Spleen (tissue), 11 donors: ENCODE data around the gene SERPINA4. TPM values are rescaled to one million over a fixed set of nuclear protein-coding genes. Genes with fewer than 3 reads are reported as not detected.

ENCODE experiments used
- DNase-seq: peaks from one replicate; pipeline ENCODE4 v3.0.0-alpha.2; 2020
- H3K27ac ChIP-seq, 8 donors: fragments of 200-600 bp; sonication (generic) in 7 of 8; 1 replicate in 4 of 8; 2 replicates in 4 of 8; pipeline versions ENCODE4 v1.5.0 to v1.8.0; 2016 to 2021; ENCODE audit warnings: inconsistent platforms in 4 of 8, mild to moderate bottlenecking in 4 of 8, moderate library complexity in 1 of 8
- H3K27me3 ChIP-seq, 7 donors: fragments of 200-600 bp; sonication (generic) in 6 of 7; replicated peaks in 1 of 7; 1 replicate in 4 of 7; 2 replicates in 3 of 7; pipeline versions ENCODE4 v1.5.0 to v1.8.0; 2016 to 2021; ENCODE audit warnings: inconsistent platforms in 3 of 7, mild to moderate bottlenecking in 1 of 7
- H3K36me3 ChIP-seq, 6 donors: fragments of 200-600 bp; sonication (generic) in 5 of 6; 1 replicate in 4 of 6; 2 replicates in 2 of 6; pipeline versions ENCODE4 v1.5.0 to v1.8.0; 2016 to 2021; ENCODE audit warnings: inconsistent platforms in 2 of 6
- H3K4me1 ChIP-seq, 6 donors: fragments of 200-600 bp; sonication (generic) in 5 of 6; 1 replicate in 3 of 6; 2 replicates in 3 of 6; pipeline versions ENCODE4 v1.5.0 to v1.8.0; 2016 to 2021; ENCODE audit warnings: inconsistent platforms in 3 of 6
- H3K4me3 ChIP-seq, 8 donors: fragments of 200-600 bp; sonication (generic) in 7 of 8; 1 replicate in 4 of 8; 2 replicates in 4 of 8; pipeline versions ENCODE4 v1.5.0 to v1.8.0; 2016 to 2021; ENCODE audit warnings: inconsistent platforms in 4 of 8, mild to moderate bottlenecking in 4 of 8, moderate library complexity in 2 of 8
- H3K9me3 ChIP-seq, 8 donors: fragments of 200-600 bp; sonication (generic) in 7 of 8; 1 replicate in 4 of 8; 2 replicates in 4 of 8; pipeline versions ENCODE4 v1.5.0 to v1.8.0; 2016 to 2021; ENCODE audit warnings: inconsistent platforms in 4 of 8
- CTCF ChIP-seq, 11 experiments: fragments of 200-600 bp in 7 of 11; fragments of 450-650 bp in 4 of 11; sonication (generic) in 4 of 11; IDR thresholded peaks in 8 of 11; conservative IDR thresholded peaks in 3 of 11; 1 replicate in 7 of 11; 2 replicates in 4 of 11; pipeline versions ENCODE4 v1.4.0 to v1.8.0; 2016 to 2021; ENCODE audit warnings: antibody characterized with exemption in 11 of 11, inconsistent platforms in 4 of 11, mild to moderate bottlenecking in 1 of 11
- POLR2A ChIP-seq, 3 donors: fragments of 450-650 bp; IDR thresholded peaks; one replicate each; pipeline ENCODE4 v1.5.1; 2017; ENCODE audit warnings: antibody characterized with exemption in 3 of 3, mild to moderate bottlenecking in 1 of 3
- POLR2AphosphoS5 ChIP-seq, 3 donors: sonication (generic); formaldehyde crosslinking; IDR thresholded peaks; one replicate each; pipeline ENCODE4 v1.5.1; 2017; ENCODE audit warnings: antibody characterized with exemption in 3 of 3
- WGBS, 5 donors: extraction: QIAGEN DNeasy Blood & Tissue Kit in 3 of 5; methylation state at CpG; one replicate each; pipeline versions ENCODE4 v1.1.5 to v1.1.7; 2013 to 2018; 5-methylcytosine and 5-hydroxymethylcytosine counted together
- intact Hi-C: fragments of 100-400 bp; cut with DNase I; formaldehyde crosslinking; loops from one replicate; pipeline ENCODE4 v1.15.0; 2023; ENCODE audit warnings: low total_unique reads
- polyA plus RNA-seq, 3 donors: library from polyadenylated mRNA; stranded (reverse); fragments of 200-250 nt; gene quantifications; one replicate each; pipeline ENCODE4 v1.2.1, GENCODE V29; 2013
- total RNA-seq, 7 donors: library from RNA; depleted of rRNA in 3 of 7; stranded (reverse); fragments of >200 nt in 3 of 7; fragmentation: NEBNext Ultra II Directional in 4 of 7; extraction: Animal tissue kit (Norgen Biotek cat#: 25700) in 4 of 7; gene quantifications; one replicate each; pipeline versions ENCODE4 v1.1.0 to v1.2.1, GENCODE V29; 2016 to 2021
- donor health status: healthy with polysubstance abuse.
- donor health status: DM: no; HTN: no; CAD: no; lungs with moderate emphysema.
- donor health status: DM: no; HTN: no; CAD: no.
- donor health status: Bipolar disorder and iron deficiency.
- donor health status: healthy.
- donor health status: DM: no; HTN: no; CAD: no.
- donor health status: DM: yes; HTN: yes; CAD: no.

Gene SERPINA4
- total and polyA plus RNA-seq, 10 donors, result not detected

- 37 to 49% (median 43%) methylated on average over 2 of the region's 2 CpGs for WGBS, 5 donors
- no peak overlapping the region for H3K27ac ChIP-seq
- no peak for TF ChIP-seq POLR2A (IDR thresholded peaks at IDR 0.05)
- TF ChIP-seq CTCF (IDR thresholded peaks at IDR 0.05 in 8 of 11, conservative IDR thresholded peaks at IDR 0.05 in 3 of 11), result no peak
- TF ChIP-seq POLR2AphosphoS5 (IDR thresholded peaks at IDR 0.05), result no peak
- DNase-seq, result no peak
- intact Hi-C loops, result no loop called here
- H3K4me3 ChIP-seq, result no peak overlapping the region
- H3K36me3 ChIP-seq, result no peaks in the 10 kb centered on the region
- peaks cover 0 to 4% (median 0%) of the 10 kb centered on the region in 8 donors for H3K9me3 ChIP-seq
- H3K4me1 ChIP-seq, result no peaks in the 10 kb centered on the region
- peaks cover 0 to 42% (median 0%) of the 10 kb centered on the region in 7 donors for H3K27me3 ChIP-seq
Observed at GRCh38 chr14:94532447-94532846, 28.8 kb upstream of the SERPINA4 start.

DNA sequence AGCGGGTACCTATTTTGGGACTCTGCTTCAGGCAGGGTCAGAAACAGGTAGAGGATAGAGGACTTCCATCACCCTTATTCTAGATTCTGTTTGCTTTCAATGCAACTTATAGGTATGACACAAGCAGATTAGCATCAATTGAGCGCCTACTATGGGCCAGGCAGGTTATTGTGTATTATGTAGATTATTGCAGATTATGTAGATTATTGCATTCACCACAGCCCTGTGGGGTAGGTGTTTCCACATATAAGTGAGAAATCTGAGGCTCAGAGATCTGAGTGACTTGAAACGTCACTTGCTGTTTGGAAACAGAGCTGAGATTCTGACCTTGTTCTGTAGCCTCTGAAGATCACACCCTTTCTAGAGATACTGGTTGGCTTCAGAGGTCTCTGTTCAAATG lies 25.7 kb upstream of the SERPINA4 start:
- 66 to 74% (median 71%) methylated on average over 3 of the region's 3 CpGs for WGBS, 5 donors

DNA sequence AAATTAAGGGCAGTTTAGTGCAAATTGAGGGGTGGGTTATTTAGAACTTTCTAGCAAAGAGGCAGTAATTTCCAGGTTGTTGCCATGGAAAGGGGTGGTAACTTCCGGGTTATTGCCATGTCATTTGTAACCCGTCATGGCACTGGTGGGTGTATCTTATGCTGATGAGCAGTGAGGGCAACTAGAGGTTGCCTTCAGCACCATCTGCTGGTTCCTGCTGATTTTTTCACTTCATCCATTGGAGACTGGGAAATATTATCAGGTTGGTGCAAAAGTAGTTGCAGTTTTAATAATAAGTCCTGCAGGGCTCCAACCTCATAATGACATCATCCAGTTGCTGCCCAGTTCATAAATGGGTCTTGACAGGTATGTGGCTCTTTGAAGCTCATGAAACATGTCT lies 24.4 kb upstream of the SERPINA4 start:
- no peak for TF ChIP-seq POLR2A (IDR thresholded peaks at IDR 0.05)
- no peak for TF ChIP-seq POLR2AphosphoS5 (IDR thresholded peaks at IDR 0.05)
- no peak for TF ChIP-seq CTCF (IDR thresholded peaks at IDR 0.05 in 8 of 11, conservative IDR thresholded peaks at IDR 0.05 in 3 of 11)
- no peak overlapping the region for H3K4me3 ChIP-seq
- peaks cover 0 to 8% (median 0%) of the 10 kb centered on the region in 6 donors for H3K4me1 ChIP-seq
- H3K36me3 ChIP-seq, result no peaks in the 10 kb centered on the region
- no peak overlapping the region for H3K27ac ChIP-seq
- DNase-seq, result no peak
- H3K9me3 ChIP-seq, result no peaks in the 10 kb centered on the region
- WGBS, 5 donors, result 43 to 65% (median 52%) methylated on average over 2 of the region's 2 CpGs
- intact Hi-C loops, result no loop called here
- H3K27me3 ChIP-seq, result peaks cover 0 to 46% (median 0%) of the 10 kb centered on the region in 7 donors

More for the DNA sequence above, 25.7 kb upstream of the SERPINA4 start:
- no peak overlapping the region for H3K27ac ChIP-seq
- peaks cover 0 to 4% (median 0%) of the 10 kb centered on the region in 8 donors for H3K9me3 ChIP-seq
- H3K4me3 ChIP-seq, result no peak overlapping the region
- peaks cover 0 to 7% (median 0%) of the 10 kb centered on the region in 6 donors for H3K4me1 ChIP-seq
- no peaks in the 10 kb centered on the region for H3K36me3 ChIP-seq
- TF ChIP-seq POLR2AphosphoS5 (IDR thresholded peaks at IDR 0.05) (no peak), CTCF (IDR thresholded peaks at IDR 0.05 in 8 of 11, conservative IDR thresholded peaks at IDR 0.05 in 3 of 11) (no peak), POLR2A (IDR thresholded peaks at IDR 0.05) (no peak)
- H3K27me3 ChIP-seq, result peaks cover 0 to 52% (median 0%) of the 10 kb centered on the region in 7 donors
- DNase-seq, result no peak
- intact Hi-C loops, result no loop called here

DNA sequence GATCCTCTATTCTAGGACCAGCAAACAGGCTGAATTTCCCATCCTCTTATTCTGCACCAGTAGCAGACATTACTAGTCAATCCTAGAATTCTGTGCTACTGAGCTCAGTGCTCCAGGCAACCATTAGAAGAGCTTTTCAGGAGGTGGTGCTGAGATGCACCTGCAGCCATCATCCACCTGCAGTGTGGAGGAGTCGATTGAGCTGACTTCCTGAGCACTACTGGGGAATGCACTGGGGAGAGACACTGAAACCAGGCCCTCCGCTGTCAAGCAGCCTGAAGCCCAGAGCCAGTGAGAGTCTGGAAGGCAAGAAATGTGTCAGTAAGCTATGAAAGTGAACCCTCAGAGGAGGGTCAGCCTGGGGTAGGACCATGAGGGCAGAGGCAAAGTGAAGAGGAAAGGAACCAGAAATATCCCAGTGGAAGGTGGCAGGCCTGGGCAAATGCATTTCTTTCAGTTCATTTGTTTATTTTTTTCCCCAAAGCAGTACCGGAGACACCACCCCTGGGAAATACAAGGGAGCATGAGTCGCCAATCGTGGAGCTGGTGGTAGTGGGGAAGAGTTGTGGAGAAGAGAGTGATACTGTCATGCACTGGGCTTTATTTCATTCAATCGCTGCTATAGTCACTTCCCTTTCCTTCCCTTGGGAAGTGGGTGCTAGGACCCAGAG lies 23.0 kb upstream of the SERPINA4 start:
- no peak overlapping the region for H3K27ac ChIP-seq
- WGBS, 5 donors, result 78 to 90% (median 84%) methylated on average over 6 of the region's 6 CpGs
- TF ChIP-seq POLR2AphosphoS5 (IDR thresholded peaks at IDR 0.05), result no peak
- H3K4me1 ChIP-seq, result peaks cover 0 to 8% (median 0%) of the 10 kb centered on the region in 6 donors
- DNase-seq, result no peak
- intact Hi-C loops, result no loop called here
- H3K27me3 ChIP-seq, result peaks cover 0 to 42% (median 0%) of the 10 kb centered on the region in 7 donors
- H3K36me3 ChIP-seq, result no peaks in the 10 kb centered on the region
- no peak overlapping the region for H3K4me3 ChIP-seq
- no peaks in the 10 kb centered on the region for H3K9me3 ChIP-seq
